Muscle of back (tissue), 11 donors: ENCODE data around the gene HOXC10. TPM values are rescaled to one million over a fixed set of nuclear protein-coding genes. Genes with fewer than 3 reads are reported as not detected.
A peak's percentile ranks its signal among the peaks of the same experiment; 100 is the strongest.

Experiments
- DNase-seq, 3 donors: peaks; one replicate each; pipeline versions ENCODE4 v3.0.0 to v3.0.0-alpha.2; 2013
- polyA plus RNA-seq, 10 donors: library from polyadenylated mRNA; unstranded; fragments of 120-200 nt; gene quantifications; one replicate each; pipeline ENCODE4 v1.2.1, GENCODE V29; 2013; ENCODE audit not compliant: insufficient read length in 10 of 10

HOXC10 gene
- polyA plus RNA-seq, 10 donors = 0.33 to 55.3 (median 28.8) TPM; not detected in 2

GRCh38 chr12:54012631-54013409, 27.9 kb downstream of the HOXC10 start:
- no peak for DNase-seq

- no peak for DNase-seq
Observed at GRCh38 chr12:54014377-54015017, 29.6 kb downstream of the HOXC10 start.

DNA sequence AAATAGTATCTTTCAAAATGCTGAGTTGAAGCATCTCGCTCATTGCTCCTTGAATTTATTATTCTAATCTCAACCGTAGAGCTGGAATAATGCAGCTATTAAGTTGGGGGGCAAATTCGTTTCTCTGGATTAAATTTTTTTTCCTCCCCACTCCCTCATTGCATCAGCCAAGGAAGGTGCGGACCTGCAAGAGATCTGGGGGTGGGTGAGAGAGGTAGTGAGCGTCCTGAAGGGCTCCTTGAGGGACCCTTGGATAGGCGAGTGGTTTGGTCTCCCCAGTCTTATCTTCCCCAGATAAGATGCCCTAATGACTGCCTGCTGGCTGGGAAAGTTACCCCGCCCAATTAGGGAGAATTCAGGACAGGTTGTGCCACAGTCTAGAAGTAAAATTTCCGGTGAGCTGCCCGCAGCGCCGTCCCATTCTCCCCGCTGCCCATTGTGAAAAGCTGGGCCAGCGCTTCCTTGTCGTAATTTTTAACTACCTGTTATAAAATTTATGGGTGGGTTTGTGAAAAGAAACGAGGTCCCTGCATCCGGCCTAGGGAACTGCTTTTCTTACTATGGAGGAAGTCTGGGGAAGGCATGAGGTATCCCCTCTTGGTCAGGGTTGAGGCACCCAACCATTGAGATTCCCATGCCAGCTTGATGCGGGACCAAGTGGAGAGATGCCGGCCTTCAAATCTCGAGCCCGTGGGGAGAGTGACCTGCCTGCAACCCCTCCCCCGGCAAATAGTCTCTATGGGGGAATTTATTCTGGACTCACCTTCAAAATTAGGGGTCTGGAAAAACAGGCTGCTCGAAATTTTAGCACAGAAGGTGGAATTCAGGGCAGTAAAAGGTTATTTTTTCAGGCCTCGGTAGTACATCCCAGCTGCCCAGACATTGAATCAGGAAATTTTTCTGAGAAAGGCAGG, 30.3 kb downstream of the HOXC10 start:
- no peak for DNase-seq

DNA sequence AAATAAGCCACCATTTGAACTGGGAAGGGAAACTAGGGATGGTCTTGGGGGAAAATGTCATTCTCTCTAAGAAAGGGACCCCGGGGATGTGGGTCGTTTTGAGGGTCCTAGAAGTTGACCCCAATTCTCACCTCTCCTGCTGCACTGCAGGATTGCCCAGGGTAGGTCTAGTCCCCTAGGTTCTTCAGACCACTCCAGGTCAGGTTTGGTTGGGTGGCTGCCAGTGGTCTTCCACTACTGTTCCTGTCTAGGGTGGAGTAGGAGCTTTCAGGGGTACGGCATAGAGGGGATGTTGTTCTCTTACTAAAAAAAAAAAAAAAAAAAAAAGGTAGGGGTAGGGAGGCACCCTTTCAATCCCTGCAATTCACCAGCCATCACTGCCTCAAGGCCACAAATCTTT, 31.1 kb downstream of the HOXC10 start:
- no peak for DNase-seq

GRCh38 chr12:54016478-54016964, 31.6 kb downstream of the HOXC10 start:
- peak in 2 of 3 donors; percentile 90 to 91 for DNase-seq

DNA sequence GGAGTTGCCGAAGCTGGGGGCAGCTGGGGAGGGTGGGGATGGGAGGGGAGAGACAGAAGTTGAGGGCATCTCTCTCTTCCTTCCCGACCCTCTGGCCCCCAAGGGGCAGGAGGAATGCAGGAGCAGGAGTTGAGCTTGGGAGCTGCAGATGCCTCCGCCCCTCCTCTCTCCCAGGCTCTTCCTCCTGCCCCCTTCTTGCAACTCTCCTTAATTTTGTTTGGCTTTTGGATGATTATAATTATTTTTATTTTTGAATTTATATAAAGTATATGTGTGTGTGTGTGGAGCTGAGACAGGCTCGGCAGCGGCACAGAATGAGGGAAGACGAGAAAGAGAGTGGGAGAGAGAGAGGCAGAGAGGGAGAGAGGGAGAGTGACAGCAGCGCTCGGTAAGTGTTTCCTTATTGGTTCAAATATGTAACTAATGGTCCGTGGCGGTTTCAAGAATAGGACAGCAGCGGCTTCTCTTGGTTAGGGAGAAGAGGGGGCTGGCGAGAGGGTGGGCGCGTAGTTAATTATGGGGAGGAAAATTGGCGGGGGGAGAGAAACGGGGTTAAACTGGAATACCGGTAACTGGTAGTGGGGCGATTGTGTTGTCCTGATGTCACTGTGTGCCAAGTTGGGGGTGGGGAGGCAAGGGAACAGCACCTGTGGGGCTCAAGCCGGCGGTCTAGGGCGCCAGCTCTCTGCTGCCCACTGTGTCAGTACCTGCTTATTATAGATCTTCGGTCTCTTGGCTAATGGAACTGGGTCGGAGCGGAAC, 32.3 kb downstream of the HOXC10 start:
- peak in 1 of 3 donors; percentile 82 for DNase-seq

- DNase-seq = peak; percentile 88 to 97 (median 97)
Observed at GRCh38 chr12:54017878-54018467, 33.0 kb downstream of the HOXC10 start.

DNA sequence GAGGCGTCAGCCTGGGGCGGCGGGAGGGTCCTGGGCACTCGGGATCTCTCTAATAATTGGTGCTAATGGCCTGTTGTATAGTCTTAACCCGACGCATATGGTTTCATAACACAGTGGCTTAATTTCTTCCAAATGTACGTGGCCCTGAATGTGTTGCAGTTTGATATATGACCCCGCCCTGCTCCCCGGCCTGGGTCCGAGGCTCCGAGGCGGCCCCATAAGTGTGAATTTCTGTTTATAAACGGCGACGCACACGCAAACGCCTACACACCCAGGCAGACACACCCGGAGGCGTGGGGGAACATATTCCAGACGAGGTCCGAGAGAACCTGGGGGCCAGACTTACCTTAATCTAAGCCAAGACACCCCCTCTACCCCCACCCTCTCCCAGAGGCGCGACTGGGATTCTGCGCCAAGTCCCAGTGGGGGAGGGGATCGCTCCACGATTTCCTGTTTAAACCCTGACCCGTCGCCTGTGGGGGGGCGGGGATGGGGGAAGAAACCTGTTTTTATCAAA, 33.6 kb downstream of the HOXC10 start:
- DNase-seq = no peak

DNA sequence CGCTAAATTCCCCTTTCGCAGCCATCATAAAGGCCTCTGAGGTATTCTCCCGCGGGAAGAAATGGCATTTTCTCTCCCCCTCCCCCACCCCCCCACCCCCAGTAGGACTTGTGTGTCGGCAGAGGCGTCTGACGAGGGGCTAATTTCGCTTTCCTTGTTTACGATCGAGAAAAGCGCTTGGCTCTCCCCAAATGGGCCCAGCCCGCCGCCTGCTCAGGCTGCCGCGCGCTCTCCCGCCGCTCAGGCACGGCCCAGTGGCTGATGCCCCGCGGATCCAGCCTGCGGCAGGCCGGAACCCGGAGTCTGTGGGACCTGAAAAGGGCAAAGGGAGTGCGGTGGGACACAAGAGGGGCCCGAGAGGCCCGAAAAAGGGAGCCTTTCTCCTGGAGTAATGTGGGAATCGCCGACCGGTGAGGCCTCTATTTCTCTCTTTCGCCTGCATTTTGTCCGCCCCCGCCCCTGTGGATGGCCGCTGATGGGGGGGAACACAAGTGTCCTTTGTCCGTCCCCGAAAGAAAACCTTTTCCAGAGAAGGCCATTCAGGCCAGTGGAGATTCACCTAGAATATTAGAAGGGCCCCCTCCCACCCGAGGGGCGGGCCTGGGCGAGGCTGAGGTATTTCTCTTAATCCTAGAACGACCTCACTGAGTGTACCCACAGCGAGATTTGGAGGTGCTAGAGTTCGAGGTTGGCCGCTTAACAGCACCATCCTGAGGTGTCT, 34.3 kb downstream of the HOXC10 start:
- DNase-seq = peak in 1 of 3 donors; percentile 69

GRCh38 chr12:54019924-54020590, 35.1 kb downstream of the HOXC10 start:
- peak in 1 of 3 donors; percentile 69 for DNase-seq

GRCh38 chr12:54020591-54021405, 35.9 kb downstream of the HOXC10 start:
- DNase-seq = no peak

GRCh38 chr12:54021432-54022013, 36.6 kb downstream of the HOXC10 start:
- peak in 1 of 3 donors; percentile 67 for DNase-seq

DNA sequence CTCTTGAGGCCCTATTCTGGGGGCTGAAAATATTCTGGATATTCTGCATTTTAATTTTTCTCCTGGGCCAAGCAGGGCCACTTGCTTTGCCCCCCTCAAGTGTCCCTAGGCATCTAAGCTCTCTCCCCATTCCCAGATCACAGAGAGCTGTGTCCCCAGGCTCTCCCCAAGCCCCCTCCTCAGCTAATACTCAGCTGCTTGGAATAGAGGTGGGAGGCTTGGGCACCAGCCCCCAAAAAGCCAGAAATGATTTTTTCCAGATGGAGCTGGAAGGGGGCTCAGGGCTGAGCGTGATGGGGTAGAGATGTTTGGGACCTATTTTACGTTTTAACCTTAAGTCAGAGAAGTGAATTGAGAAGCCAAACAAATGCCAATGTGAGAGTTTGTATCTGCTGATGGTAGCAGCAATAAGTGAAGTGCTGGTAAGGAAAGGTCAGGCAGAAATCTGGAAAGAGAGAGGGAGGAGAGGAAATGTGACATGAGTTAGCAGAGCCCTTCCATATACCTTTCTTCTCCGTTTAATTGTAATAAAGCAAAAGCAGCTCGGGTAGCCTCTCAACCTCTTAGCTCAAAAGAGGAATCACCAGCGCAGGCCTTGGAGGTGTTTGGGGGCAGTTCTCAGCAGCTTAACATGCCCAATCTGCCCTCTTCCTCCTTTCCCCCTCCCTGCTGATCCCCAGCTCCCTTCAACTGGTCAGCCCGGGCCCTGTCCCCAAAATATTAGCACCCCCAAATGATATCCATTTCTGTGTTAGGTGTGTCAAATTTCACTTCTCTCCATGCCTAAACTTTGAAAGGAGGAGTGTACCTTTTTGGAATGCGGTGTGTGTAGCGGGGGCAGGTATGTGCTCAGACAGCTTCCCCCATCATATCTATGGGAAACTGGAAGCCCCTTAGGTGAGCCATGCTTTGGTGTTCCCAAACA, 38.3 kb downstream of the HOXC10 start:
- no peak for DNase-seq

GRCh38 chr12:54024127-54024526, 39.2 kb downstream of the HOXC10 start:
- peak in 1 of 3 donors; percentile 65 for DNase-seq

- no peak for DNase-seq
Observed at GRCh38 chr12:54024581-54025305, 39.8 kb downstream of the HOXC10 start.
